ENCODE results near the gene DHDDS.

DHDDS gene

DNA sequence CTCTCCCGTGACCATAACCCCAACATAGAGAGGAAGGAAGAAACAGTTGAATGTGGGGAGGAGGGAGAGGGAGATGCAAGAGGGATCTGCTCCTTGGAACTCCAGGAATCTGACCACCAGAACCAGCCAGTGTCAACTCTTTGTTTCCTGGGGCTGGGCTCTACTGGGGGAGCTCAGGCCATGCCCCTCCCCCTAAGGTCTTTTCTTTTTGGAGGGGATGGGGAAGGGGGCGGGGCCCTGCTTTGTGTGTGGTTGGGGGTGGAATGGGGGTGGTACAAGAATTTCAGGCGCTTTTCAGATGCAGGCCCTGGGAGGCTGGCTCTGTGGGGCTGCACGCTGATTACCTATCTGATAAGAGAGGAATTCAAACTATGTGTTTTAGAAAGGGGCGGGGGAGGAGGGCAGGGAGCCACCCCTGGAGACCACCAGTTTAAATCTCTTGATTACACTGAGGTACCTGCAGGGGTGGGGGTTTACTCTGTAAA is 13.2 kb upstream of the DHDDS start:
- Histone ChIP-seq H3K27me3 (ENCODE audit: insufficient read depth, low read length) (peaks cover 18% of the 10 kb centered on the region), H2AFZ (ENCODE audit: low read length, unreplicated experiment) (no peak overlapping the region), H3K4me1 (ENCODE audit: control insufficient read depth, insufficient read depth, low read length, unreplicated experiment) (no peaks in the 10 kb centered on the region), H3K36me3 (ENCODE audit: insufficient read depth, low read length) (no peaks in the 10 kb centered on the region), H3K4me3 (ENCODE audit: low read depth, low read length) (no peak overlapping the region), H3K27ac (ENCODE audit: low read depth, low read length) (no peak overlapping the region), H3K79me2 (ENCODE audit: control insufficient read depth, insufficient read depth, low read length, unreplicated experiment) (no peaks in the 10 kb centered on the region)

GRCh38 chr1:26419494-26419893 is 12.6 kb upstream of the DHDDS start:
- no peak overlapping the region for H3K4me3 ChIP-seq (ENCODE audit: low read depth, low read length)
- H3K79me2 ChIP-seq (ENCODE audit: control insufficient read depth, insufficient read depth, low read length, unreplicated experiment), result no peaks in the 10 kb centered on the region
- H3K4me1 ChIP-seq (ENCODE audit: control insufficient read depth, insufficient read depth, low read length, unreplicated experiment), result no peaks in the 10 kb centered on the region
- no peaks in the 10 kb centered on the region for H3K36me3 ChIP-seq (ENCODE audit: insufficient read depth, low read length)
- H3K27me3 ChIP-seq (ENCODE audit: insufficient read depth, low read length), result peaks cover 12% of the 10 kb centered on the region
- H3K27ac ChIP-seq (ENCODE audit: low read depth, low read length), result no peak overlapping the region
- no peak overlapping the region for H2AFZ ChIP-seq (ENCODE audit: low read length, unreplicated experiment)

DNA sequence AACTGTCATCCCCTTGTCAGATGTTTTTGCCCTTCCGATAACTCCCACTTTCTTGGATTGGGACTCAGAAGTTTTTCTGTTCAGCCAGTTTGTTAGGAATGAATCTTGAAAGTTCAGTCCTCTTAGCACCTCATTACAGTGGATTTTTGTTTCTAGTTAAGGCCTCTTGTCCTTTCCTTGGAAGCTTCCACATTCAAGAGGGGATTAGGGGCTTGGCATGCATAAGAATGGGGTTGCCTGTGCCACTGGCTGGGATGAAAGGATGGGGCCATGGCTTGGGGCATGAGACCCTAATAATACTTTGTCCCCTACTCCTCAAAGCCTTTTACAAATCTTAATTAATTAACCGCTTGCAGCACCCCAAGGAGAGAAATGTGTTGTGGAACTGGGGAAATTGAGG is 2.4 kb upstream of the DHDDS start:
- peaks cover 21% of the 10 kb centered on the region for H3K4me1 ChIP-seq (ENCODE audit: control insufficient read depth, insufficient read depth, low read length, unreplicated experiment)
- H3K4me3 ChIP-seq (ENCODE audit: low read depth, low read length), result no peak overlapping the region
- peaks cover 7% of the 10 kb centered on the region; the same call in 1 of the 2 replicates for H3K36me3 ChIP-seq (ENCODE audit: insufficient read depth, low read length)
- no peak overlapping the region for H2AFZ ChIP-seq (ENCODE audit: low read length, unreplicated experiment)
- H3K27ac ChIP-seq (ENCODE audit: low read depth, low read length), result no peak overlapping the region
- peaks cover 23% of the 10 kb centered on the region for H3K79me2 ChIP-seq (ENCODE audit: control insufficient read depth, insufficient read depth, low read length, unreplicated experiment)
- H3K27me3 ChIP-seq (ENCODE audit: insufficient read depth, low read length), result no peaks in the 10 kb centered on the region

- H3K27me3 ChIP-seq (ENCODE audit: insufficient read depth, low read length), result no peaks in the 10 kb centered on the region
- H3K36me3 ChIP-seq (ENCODE audit: insufficient read depth, low read length), result peaks cover 7% of the 10 kb centered on the region; the same call in 1 of the 2 replicates
- H3K79me2 ChIP-seq (ENCODE audit: control insufficient read depth, insufficient read depth, low read length, unreplicated experiment), result peaks cover 28% of the 10 kb centered on the region
- H3K4me1 ChIP-seq (ENCODE audit: control insufficient read depth, insufficient read depth, low read length, unreplicated experiment), result peaks cover 21% of the 10 kb centered on the region
- H3K4me3 ChIP-seq (ENCODE audit: low read depth, low read length), result peak overlapping the region; percentile 94
- peak overlapping the region; percentile 54; the same call in 1 of the 2 replicates for H3K27ac ChIP-seq (ENCODE audit: low read depth, low read length)
- H2AFZ ChIP-seq (ENCODE audit: low read length, unreplicated experiment), result peak overlapping the region; percentile 68
Observed at GRCh38 chr1:26432793-26433192, 672 bp downstream of the DHDDS start.

GRCh38 chr1:26434161-26434752 is 2.1 kb downstream of the DHDDS start:
- Histone ChIP-seq H2AFZ (ENCODE audit: low read length, unreplicated experiment) (no peak overlapping the region), H3K36me3 (ENCODE audit: insufficient read depth, low read length) (peaks cover 11% of the 10 kb centered on the region), H3K4me3 (ENCODE audit: low read depth, low read length) (peak overlapping the region; percentile 94), H3K4me1 (ENCODE audit: control insufficient read depth, insufficient read depth, low read length, unreplicated experiment) (peaks cover 21% of the 10 kb centered on the region), H3K27me3 (ENCODE audit: insufficient read depth, low read length) (no peaks in the 10 kb centered on the region), H3K27ac (ENCODE audit: low read depth, low read length) (no peak overlapping the region), H3K79me2 (ENCODE audit: control insufficient read depth, insufficient read depth, low read length, unreplicated experiment) (peaks cover 28% of the 10 kb centered on the region)

DNA sequence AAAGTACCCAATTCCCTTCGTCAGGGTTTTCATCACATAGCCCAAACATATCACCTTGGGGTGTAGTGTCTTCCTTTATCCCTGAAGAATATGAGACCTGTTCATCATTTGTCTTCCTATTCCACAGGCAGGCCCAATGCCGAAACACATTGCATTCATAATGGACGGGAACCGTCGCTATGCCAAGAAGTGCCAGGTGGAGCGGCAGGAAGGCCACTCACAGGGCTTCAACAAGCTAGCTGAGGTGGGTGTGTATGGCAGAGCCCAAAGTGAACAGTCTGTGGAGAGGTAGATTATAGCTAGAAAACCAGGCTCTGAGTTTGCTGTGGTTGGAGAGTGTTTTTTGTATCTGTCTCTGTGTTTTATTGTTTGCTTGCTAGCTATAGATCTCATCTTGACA is 5.9 kb downstream of the DHDDS start:
- Histone ChIP-seq H3K27me3 (ENCODE audit: insufficient read depth, low read length) (no peaks in the 10 kb centered on the region), H3K4me3 (ENCODE audit: low read depth, low read length) (no peak overlapping the region), H2AFZ (ENCODE audit: low read length, unreplicated experiment) (no peak overlapping the region), H3K36me3 (ENCODE audit: insufficient read depth, low read length) (peaks cover 32% of the 10 kb centered on the region), H3K27ac (ENCODE audit: low read depth, low read length) (no peak overlapping the region), H3K79me2 (ENCODE audit: control insufficient read depth, insufficient read depth, low read length, unreplicated experiment) (peaks cover 17% of the 10 kb centered on the region), H3K4me1 (ENCODE audit: control insufficient read depth, insufficient read depth, low read length, unreplicated experiment) (peaks cover 13% of the 10 kb centered on the region)

- Histone ChIP-seq H2AFZ (ENCODE audit: low read length, unreplicated experiment) (no peak overlapping the region), H3K27me3 (ENCODE audit: insufficient read depth, low read length) (no peaks in the 10 kb centered on the region), H3K36me3 (ENCODE audit: insufficient read depth, low read length) (peaks cover 30% of the 10 kb centered on the region), H3K4me1 (ENCODE audit: control insufficient read depth, insufficient read depth, low read length, unreplicated experiment) (no peaks in the 10 kb centered on the region), H3K4me3 (ENCODE audit: low read depth, low read length) (no peak overlapping the region), H3K79me2 (ENCODE audit: control insufficient read depth, insufficient read depth, low read length, unreplicated experiment) (peaks cover 5% of the 10 kb centered on the region), H3K27ac (ENCODE audit: low read depth, low read length) (no peak overlapping the region)
Observed at GRCh38 chr1:26440259-26440658, 8.1 kb downstream of the DHDDS start.

- Histone ChIP-seq H3K27ac (ENCODE audit: low read depth, low read length) (no peak overlapping the region), H3K4me3 (ENCODE audit: low read depth, low read length) (no peak overlapping the region), H3K36me3 (ENCODE audit: insufficient read depth, low read length) (peaks cover 29% of the 10 kb centered on the region), H3K27me3 (ENCODE audit: insufficient read depth, low read length) (no peaks in the 10 kb centered on the region), H3K4me1 (ENCODE audit: control insufficient read depth, insufficient read depth, low read length, unreplicated experiment) (no peaks in the 10 kb centered on the region), H2AFZ (ENCODE audit: low read length, unreplicated experiment) (no peak overlapping the region), H3K79me2 (ENCODE audit: control insufficient read depth, insufficient read depth, low read length, unreplicated experiment) (no peaks in the 10 kb centered on the region)
Observed at GRCh38 chr1:26449868-26450267, 17.7 kb downstream of the DHDDS start.

DNA sequence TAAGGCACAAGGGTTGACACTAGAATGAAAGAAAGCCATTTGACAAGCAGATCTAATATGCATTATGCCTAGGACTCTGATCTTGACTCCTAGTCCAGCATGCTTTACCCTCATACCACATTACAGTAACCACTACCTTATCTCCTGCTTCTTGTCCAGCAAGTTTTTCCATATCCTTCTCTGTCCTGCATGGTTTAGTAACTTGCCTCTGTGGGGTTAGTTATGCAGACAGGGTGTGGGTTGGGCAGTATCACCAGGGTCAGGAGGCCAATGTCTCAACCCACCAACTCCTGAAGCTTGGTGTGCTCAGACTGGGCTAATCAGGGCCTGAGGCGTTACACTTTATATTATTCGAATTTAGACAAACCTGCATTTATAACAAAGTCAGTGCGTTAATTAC is 18.8 kb downstream of the DHDDS start:
- Histone ChIP-seq H3K4me3 (ENCODE audit: low read depth, low read length) (no peak overlapping the region), H3K36me3 (ENCODE audit: insufficient read depth, low read length) (peaks cover 28% of the 10 kb centered on the region), H3K27ac (ENCODE audit: low read depth, low read length) (no peak overlapping the region), H3K79me2 (ENCODE audit: control insufficient read depth, insufficient read depth, low read length, unreplicated experiment) (no peaks in the 10 kb centered on the region), H2AFZ (ENCODE audit: low read length, unreplicated experiment) (no peak overlapping the region), H3K4me1 (ENCODE audit: control insufficient read depth, insufficient read depth, low read length, unreplicated experiment) (no peaks in the 10 kb centered on the region), H3K27me3 (ENCODE audit: insufficient read depth, low read length) (no peaks in the 10 kb centered on the region)

GRCh38 chr1:26452459-26453183 is 20.5 kb downstream of the DHDDS start:
- no peak overlapping the region for H3K27ac ChIP-seq (ENCODE audit: low read depth, low read length)
- no peaks in the 10 kb centered on the region for H3K27me3 ChIP-seq (ENCODE audit: insufficient read depth, low read length)
- H3K4me3 ChIP-seq (ENCODE audit: low read depth, low read length), result no peak overlapping the region
- H3K4me1 ChIP-seq (ENCODE audit: control insufficient read depth, insufficient read depth, low read length, unreplicated experiment), result no peaks in the 10 kb centered on the region
- H3K36me3 ChIP-seq (ENCODE audit: insufficient read depth, low read length), result peaks cover 25% of the 10 kb centered on the region
- H2AFZ ChIP-seq (ENCODE audit: low read length, unreplicated experiment), result no peak overlapping the region
- no peaks in the 10 kb centered on the region for H3K79me2 ChIP-seq (ENCODE audit: control insufficient read depth, insufficient read depth, low read length, unreplicated experiment)

DNA sequence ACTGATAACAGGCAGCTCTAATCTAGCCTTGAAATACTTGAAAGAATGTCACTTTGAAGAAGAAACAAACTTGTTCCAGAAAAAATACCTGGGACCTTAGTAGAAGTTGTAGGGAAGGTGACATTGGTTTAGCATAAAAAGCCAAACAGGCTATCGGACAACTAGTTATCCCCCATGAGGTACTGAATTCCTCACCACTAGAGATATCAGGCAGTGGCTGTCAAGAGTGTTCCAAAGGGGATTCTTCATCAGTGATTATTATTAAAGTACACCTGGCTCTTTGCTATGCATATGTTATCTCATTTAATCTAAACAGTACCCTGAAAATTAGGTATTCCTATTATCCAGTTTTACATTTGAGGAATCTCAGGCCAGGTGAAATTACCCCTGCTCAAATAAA is 27.0 kb downstream of the DHDDS start:
- Histone ChIP-seq H3K79me2 (ENCODE audit: control insufficient read depth, insufficient read depth, low read length, unreplicated experiment) (no peaks in the 10 kb centered on the region), H3K36me3 (ENCODE audit: insufficient read depth, low read length) (peaks cover 21% of the 10 kb centered on the region), H3K4me1 (ENCODE audit: control insufficient read depth, insufficient read depth, low read length, unreplicated experiment) (no peaks in the 10 kb centered on the region), H2AFZ (ENCODE audit: low read length, unreplicated experiment) (no peak overlapping the region), H3K27me3 (ENCODE audit: insufficient read depth, low read length) (no peaks in the 10 kb centered on the region), H3K27ac (ENCODE audit: low read depth, low read length) (no peak overlapping the region), H3K4me3 (ENCODE audit: low read depth, low read length) (no peak overlapping the region)

Measured in ACC112 (cell line).